ENCODE results near the gene SOX1. TPM values are rescaled to one million over a fixed set of nuclear protein-coding genes. Genes with fewer than 3 reads are reported as not detected.

The SOX1 gene
- total and polyA plus RNA-seq, 2 of the 13 experiments (the other 11 are each of a cell fraction or from before 2014, with no cell fraction given), result not detected

DNA sequence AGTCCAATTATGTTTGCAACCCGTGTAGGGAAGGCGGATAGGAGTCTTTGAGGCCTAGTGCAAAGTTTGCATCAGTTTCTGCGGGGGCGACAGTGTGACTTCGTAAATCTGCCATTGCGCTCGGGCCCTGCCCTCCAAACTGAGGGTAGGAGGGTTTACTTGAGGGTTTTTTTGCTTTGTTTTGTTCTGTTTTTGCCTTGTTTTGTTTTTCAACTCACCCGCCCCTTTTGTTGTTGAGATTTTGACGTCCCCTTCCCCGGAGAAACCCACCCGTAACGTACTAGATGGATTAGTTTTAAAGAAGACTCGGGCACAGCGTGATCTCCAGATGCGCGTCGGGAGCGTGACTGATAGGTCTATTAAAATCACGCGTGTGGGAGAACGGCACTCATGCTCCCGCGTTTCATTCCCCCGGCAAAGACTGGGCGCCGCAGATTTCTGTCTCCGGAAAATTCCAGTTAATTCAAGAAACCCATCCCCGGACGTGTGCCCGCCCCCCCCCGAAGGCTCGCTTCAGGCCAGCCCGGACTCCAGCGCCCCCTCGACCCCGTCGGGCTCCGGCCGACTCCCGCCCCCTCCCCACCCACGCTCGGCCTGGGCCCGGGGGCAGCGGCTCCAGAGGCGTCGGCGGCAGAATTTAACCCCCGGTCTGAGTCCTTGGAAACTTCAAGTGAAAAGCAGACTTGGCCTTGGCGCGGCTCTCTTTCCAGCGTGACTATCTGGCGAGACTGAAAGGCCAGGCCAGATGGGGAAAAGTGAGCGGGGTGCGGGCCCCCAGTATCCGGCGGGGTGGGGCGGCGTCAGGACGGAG lies 5.0 kb downstream of the SOX1 start (continued):
- TF ChIP-seq, protein P1, sequence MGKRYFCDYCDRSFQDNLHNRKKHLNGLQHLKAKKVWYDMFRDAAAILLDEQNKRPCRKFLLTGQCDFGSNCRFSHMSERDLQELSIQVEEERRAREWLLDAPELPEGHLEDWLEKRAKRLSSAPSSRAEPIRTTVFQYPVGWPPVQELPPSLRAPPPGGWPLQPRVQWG (CRISPR knock-in tag; IDR thresholded peaks at IDR 0.05; ENCODE audit: borderline replicate concordance, low read depth), result no peak
- no peak for TF ChIP-seq SP4 (CRISPR knock-in tag; IDR thresholded peaks at IDR 0.05)
- no peak for TF ChIP-seq MAFK (conservative IDR thresholded peaks at IDR 0.05 in 1 of 2, IDR thresholded peaks at IDR 0.05 in 1 of 2; ENCODE audit: low read length in 2 of 2)
- no peak; the same call in 1 of the 2 replicates for TF ChIP-seq EZH2 (conservative IDR thresholded peaks at IDR 0.05; ENCODE audit: low read depth, low read length)
- TF ChIP-seq, protein P2, sequence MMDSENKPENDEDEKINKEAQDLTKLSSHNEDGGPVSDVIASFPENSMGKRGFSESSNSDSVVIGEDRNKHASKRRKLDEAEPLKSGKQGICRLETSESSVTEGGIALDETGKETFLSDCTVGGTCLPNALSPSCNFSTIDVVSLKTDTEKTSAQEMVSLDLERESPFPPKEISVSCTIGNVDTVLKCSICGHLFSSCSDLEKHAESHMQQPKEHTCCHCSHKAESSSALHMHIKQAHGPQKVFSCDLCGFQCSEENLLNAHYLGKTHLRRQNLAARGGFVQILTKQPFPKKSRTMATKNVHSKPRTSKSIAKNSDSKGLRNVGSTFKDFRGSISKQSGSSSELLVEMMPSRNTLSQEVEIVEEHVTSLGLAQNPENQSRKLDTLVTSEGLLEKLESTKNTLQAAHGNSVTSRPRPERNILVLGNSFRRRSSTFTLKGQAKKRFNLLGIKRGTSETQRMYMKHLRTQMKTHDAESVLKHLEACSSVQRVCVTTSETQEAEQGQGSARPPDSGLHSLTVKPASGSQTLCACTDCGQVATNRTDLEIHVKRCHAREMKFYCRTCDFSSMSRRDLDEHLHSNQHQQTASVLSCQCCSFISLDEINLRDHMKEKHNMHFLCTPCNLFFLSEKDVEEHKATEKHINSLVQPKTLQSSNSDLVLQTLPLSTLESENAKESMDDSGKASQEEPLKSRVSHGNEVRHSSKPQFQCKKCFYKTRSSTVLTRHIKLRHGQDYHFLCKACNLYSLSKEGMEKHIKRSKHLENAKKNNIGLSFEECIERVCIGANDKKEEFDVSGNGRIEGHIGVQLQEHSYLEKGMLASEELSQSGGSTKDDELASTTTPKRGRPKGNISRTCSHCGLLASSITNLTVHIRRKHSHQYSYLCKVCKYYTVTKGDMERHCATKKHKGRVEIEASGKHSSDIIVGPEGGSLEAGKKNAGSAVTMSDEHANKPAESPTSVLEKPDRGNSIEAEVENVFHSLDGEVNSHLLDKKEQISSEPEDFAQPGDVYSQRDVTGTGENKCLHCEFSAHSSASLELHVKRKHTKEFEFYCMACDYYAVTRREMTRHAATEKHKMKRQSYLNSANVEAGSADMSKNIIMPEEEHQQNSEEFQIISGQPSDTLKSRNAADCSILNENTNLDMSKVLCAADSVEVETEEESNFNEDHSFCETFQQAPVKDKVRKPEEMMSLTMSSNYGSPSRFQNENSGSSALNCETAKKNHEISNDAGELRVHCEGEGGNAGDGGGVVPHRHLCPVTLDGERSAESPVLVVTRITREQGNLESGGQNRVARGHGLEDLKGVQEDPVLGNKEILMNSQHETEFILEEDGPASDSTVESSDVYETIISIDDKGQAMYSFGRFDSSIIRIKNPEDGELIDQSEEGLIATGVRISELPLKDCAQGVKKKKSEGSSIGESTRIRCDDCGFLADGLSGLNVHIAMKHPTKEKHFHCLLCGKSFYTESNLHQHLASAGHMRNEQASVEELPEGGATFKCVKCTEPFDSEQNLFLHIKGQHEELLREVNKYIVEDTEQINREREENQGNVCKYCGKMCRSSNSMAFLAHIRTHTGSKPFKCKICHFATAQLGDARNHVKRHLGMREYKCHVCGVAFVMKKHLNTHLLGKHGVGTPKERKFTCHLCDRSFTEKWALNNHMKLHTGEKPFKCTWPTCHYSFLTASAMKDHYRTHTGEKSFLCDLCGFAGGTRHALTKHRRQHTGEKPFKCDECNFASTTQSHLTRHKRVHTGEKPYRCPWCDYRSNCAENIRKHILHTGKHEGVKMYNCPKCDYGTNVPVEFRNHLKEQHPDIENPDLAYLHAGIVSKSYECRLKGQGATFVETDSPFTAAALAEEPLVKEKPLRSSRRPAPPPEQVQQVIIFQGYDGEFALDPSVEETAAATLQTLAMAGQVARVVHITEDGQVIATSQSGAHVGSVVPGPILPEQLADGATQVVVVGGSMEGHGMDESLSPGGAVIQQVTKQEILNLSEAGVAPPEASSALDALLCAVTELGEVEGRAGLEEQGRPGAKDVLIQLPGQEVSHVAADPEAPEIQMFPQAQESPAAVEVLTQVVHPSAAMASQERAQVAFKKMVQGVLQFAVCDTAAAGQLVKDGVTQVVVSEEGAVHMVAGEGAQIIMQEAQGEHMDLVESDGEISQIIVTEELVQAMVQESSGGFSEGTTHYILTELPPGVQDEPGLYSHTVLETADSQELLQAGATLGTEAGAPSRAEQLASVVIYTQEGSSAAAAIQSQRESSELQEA (CRISPR knock-in tag; IDR thresholded peaks at IDR 0.05; ENCODE audit: not compliant biosample characterization), result no peak
- TF ChIP-seq ZNF30 (CRISPR knock-in tag; IDR thresholded peaks at IDR 0.05), result no peak
- TF ChIP-seq HNRNPK (IDR thresholded peaks at IDR 0.05; ENCODE audit: low read depth, low read length, poor library complexity, severe bottlenecking), result no peak
- TF ChIP-seq ZNF558 (CRISPR knock-in tag; IDR thresholded peaks at IDR 0.05; ENCODE audit: borderline replicate concordance), result no peak
- TF ChIP-seq, protein P3, sequence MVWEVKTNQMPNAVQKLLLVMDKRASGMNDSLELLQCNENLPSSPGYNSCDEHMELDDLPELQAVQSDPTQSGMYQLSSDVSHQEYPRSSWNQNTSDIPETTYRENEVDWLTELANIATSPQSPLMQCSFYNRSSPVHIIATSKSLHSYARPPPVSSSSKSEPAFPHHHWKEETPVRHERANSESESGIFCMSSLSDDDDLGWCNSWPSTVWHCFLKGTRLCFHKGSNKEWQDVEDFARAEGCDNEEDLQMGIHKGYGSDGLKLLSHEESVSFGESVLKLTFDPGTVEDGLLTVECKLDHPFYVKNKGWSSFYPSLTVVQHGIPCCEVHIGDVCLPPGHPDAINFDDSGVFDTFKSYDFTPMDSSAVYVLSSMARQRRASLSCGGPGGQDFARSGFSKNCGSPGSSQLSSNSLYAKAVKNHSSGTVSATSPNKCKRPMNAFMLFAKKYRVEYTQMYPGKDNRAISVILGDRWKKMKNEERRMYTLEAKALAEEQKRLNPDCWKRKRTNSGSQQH (CRISPR knock-in tag; IDR thresholded peaks at IDR 0.05; ENCODE audit: low read depth), result no peak
- TF ChIP-seq SNAPC2 (CRISPR knock-in tag; IDR thresholded peaks at IDR 0.05), result no peak
